HG03159 (cell line): Measurements from ENCODE around the gene NRIP3.
"Not testable (repeated sequence)": the region's sequence is repeated elsewhere in the genome, so short reads cannot be mapped to it uniquely, and the experiment has no call there.

Source experiments
- ATAC-seq: cut with Tn5 transposase; IDR thresholded peaks from one replicate; pipeline ENCODE4 v1.9.1; 2021; ENCODE audit warnings: mild to moderate bottlenecking, moderate library complexity; ENCODE audit not compliant: unreplicated experiment

Gene NRIP3

GRCh38 chr11:8973121-8973520 is 30.7 kb downstream of the NRIP3 start:
- ATAC-seq: no peak

GRCh38 chr11:8971924-8972316 is 31.9 kb downstream of the NRIP3 start:
- ATAC-seq: no peak

GRCh38 chr11:8971196-8971923 is 32.4 kb downstream of the NRIP3 start:
- ATAC-seq: no peak

GRCh38 chr11:8967184-8967583 is 36.6 kb downstream of the NRIP3 start:
- no peak for ATAC-seq

GRCh38 chr11:8964324-8965320 is 39.2 kb downstream of the NRIP3 start, which contains the start of gene TMEM9B:
TSS of gene TMEM9B (minus strand) at chr11:8964442. CDS start at chr11:8964313, 129 bp downstream.
- ATAC-seq: peak; percentile 79

- ATAC-seq: peak; percentile 75
Measured at GRCh38 chr11:8963569-8964323, 40.1 kb downstream of the NRIP3 start.

GRCh38 chr11:8962841-8963240 is 41.0 kb downstream of the NRIP3 start:
- no peak for ATAC-seq

GRCh38 chr11:8961401-8961800 is 42.4 kb downstream of the NRIP3 start:
- no peak for ATAC-seq

GRCh38 chr11:8959546-8960166 is 44.1 kb downstream of the NRIP3 start:
- peak; percentile 47 for ATAC-seq

GRCh38 chr11:8956860-8957259 is 46.9 kb downstream of the NRIP3 start:
- ATAC-seq: no peak

GRCh38 chr11:8948886-8949285 is 54.9 kb downstream of the NRIP3 start:
- ATAC-seq: no peak

GRCh38 chr11:8947230-8947943 is 56.4 kb downstream of the NRIP3 start:
- ATAC-seq: no peak

- no peak for ATAC-seq
Measured at GRCh38 chr11:8942518-8943066, 61.2 kb downstream of the NRIP3 start, which contains the start of gene ASCL3. TSS of gene ASCL3 (minus strand) at chr11:8943016. CDS start at chr11:8938161, 4,855 bp downstream.

- ATAC-seq: no peak
Measured at GRCh38 chr11:8941341-8942103, 62.3 kb downstream of the NRIP3 start.

GRCh38 chr11:8937659-8938058 is 66.1 kb downstream of the NRIP3 start:
- ATAC-seq: no peak

GRCh38 chr11:8937159-8937558 is 66.6 kb downstream of the NRIP3 start:
- ATAC-seq: no peak

GRCh38 chr11:8935789-8936188 is 68.0 kb downstream of the NRIP3 start:
- ATAC-seq: not testable (repeated sequence)

GRCh38 chr11:8934742-8935488 is 68.9 kb downstream of the NRIP3 start:
- ATAC-seq: no peak
